Ramos (cell line): ENCODE results near the gene DHFR2.
"Not testable (repeated sequence)": the region's sequence is repeated elsewhere in the genome, so short reads cannot be mapped to it uniquely, and the experiment has no call there.

Experiments used
- in situ Hi-C: fragments of 300-500 bp; cut with MboI; formaldehyde crosslinking; loops from one replicate; pipeline ENCODE4 v1.14.3; 2022; ENCODE audit warnings: low sequenced_read_pairs; ENCODE audit not compliant: unreplicated experiment

The DHFR2 gene

DNA sequence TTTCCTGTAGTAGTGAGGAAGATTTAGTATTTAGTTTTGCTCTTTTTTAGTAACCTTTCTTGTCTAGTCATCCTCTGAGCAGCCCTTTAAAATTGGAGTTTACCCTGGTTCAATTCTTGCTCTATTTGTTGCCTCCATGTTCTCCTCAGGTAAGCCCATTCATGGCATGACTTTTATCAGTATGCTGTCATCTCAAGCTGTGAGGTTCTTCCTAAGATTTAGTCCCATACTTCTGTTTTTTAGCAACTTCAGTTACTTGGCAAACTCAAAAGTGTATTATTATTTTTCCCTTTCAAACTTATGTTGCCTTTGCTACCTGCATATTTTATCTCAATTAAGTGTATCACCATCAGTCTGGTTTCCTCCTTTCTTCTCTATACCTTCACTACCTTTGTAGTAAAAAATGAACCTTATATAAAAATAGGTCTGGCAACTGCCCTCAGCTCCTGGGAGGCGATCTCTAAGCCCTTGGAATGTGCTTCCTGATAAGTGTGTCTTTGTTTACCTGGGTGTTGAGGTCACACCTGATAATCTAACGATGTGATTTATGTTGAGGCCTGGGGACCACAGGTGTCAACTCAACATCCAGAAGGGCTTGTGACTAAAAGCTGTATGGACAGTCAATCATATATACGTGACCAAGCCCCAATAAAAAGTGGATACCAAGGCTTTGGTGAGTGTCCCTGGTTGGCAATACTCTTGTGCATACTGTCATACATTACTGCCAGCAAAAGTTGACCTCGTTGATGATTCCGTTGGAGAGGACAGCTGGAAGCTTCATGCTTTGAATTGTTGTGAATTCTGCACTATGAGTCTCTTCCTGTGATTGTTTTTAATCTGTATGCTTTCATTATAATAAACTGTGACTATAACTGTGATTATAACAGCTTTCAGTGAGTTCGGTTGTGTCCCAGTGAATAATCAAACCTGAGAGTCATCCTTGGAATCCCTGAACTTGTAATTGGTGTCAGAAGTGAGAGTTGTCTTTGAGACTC is 4.1 kb upstream of the DHFR2 start:
- in situ Hi-C loops: no loop called here

DNA sequence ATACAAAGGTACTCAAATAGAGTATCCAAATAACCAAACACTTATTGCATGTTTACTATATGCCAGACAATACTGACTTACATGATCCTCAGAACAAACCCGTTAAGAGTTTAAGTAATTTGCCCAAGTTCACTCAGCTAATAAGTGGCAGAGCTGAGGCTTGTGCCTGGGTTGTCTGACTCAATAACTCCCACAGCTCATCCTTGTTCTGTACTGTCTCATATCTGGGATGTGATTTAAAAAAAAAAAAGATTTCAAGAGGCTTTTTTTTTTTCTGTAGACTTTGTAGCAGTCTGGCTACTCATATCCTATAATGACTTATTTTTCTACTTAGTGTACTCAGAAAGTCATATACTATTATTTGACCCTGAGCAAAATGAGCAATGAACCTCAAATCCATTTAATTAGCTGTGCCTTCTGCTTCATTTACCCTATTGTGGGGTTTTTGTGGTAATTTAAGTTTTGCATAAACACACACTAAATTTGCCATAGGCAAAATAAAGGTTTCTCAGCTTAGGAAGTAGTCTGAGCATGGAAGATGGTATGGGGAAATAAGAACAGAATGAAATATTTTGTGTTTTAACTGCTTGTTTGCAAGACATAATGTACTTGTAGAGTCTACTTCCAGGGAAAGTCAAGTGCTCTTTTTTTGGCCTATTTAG is 3.2 kb upstream of the DHFR2 start:
- in situ Hi-C loops: no loop called here

DNA sequence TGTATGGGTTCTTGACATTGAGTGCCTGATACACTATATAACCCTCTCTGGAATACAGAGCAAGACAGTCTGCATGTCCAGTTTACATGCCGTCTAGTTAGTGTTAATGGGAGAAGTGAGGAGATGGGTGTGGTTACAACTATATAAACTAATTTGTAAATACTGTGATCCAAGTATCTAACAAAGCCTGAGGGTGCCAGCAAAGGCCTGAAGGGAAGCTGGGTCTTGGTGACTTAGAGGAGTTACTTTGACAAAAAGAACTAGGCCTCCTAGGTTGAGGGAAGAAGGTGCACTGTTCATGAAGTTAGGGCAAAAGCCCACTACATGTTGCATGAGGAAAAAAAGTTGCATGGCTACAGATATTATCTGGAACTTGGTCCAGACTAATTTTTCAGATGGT is 2.4 kb upstream of the DHFR2 start:
- in situ Hi-C loops: no loop called here

DNA sequence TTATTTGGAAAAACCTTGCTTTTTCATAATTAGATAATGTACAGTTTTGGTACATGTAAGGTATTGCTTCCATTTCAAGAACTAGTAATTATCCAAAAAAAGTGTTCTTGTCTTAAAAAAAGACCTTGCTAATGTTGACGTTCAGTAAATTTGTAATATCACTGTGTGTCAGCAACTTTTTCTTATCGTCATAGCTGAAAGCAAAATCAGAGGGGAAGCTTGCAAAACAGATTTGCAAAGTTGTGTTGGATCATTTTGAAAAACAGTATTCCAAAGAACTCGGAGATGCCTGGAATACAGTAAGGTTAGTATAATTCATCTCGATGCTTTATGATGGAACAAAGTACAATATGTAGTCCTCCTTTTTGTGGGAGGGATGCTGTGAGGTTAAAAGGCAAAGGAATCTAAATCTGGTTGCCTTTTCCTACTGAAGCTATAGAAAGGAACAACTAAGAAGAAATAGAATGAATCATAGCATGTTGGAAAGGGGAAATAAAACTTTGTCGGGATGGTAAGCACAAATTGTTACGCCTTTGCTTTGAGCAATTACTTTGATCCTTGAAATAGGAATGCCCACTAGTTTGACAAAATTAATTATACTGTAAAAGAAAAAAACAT is 1.6 kb upstream of the DHFR2 start:
- in situ Hi-C loops: no loop called here

DNA sequence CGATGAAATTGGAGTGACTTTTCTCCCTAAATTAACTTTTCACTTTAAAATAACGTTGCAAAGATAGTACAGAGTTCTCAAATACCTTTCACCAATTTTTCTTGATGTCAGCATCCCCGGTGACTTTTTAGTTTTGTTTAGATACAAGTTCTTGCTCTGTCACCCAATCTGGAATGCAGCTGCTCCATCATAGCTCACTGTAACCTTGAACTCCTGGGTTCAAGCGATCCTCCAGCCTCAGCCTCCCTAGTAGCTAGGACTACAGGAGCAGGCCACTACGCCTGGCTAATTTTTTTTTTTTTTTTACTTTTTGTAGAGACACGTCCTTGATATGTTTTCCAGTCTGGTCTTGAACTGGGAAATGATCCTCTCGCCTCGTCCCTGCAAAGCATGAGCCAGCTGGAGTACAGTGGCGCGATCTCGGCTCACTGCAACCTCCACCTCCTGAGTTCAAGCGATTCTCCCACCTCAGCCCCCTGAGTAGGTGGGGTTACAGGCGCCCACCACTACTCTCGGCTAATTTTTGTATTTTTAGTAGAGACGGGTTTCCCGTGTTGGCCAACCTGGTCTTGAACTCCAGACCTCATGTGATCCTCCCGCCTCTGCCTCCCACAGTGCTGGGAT is 892 bp upstream of the DHFR2 start:
- in situ Hi-C loops: no loop called here

DNA sequence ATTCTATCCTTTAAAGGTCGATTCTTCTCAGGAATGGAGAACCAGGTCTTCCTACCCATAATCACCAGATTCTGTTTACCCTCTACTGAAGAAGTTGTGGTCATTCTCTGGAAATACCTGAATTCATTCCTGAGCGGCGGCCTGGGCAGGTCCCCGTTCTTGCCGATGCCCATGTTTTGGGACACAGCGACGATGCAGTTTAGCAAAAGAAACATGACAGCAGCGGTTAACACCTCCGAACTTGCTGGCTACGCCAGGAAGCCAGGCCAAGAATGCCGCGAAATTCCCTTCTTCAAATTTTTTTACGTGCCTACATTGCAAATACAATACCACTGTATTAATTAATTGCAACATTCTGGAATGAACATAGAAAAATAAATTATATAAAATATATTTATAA is 1.4 kb downstream of the DHFR2 start:
- in situ Hi-C loops: no loop called here

DNA sequence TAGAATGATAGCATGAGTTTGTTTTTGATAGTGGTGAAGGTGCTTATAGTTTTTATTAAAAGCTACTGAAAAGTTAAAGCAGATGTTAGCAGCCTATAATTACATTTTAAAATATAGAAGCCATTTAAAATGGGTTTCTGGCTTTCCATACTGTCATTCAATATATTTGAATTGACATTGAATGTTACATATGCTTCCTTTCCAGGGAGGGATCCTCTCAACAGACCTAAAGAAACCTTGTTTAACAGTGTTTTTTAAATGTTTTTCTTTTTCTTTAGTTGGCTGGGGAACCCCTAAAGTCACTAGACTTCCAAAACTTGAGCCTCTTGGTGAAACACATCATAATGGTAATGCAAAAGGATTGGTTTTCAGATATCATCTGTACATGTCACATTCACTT is 12.2 kb downstream of the DHFR2 start:
- in situ Hi-C loops: no loop called here

DNA sequence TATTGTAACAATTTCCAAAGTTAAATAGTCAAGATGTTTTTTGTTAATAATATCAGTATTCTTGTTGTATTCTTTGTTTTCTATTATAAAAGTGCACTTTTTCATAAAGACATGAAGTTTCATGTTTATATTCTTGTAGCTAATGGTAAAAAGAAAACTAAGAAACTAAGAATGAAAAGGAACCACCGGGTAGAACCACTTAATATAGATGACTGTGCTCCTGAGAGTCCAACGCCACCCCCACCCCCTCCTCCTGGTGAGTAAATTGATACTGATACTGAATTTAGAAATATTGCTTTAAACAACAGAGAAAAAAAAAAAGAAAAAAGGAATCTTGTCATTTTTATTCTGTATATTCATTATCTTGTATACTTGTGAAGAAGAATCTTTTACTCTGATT is 13.4 kb downstream of the DHFR2 start:
- in situ Hi-C loops: no loop called here

DNA sequence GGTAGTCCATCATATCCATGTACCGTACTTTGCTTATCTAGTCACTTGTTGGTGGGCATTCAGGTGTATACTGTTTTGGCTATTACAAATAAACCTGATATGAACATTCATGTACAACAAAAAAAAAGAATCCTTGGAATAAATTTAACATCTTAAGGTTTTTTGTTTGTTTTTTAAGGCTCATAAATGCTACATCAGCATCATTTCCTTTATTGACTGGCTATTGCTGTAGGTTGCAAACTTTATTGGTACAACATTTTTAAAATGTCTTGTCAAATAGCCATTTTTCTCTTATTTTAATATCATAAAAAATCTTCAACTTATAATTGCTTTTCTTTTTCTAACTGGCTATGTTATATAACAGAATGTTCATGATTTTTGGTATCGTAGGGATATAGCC is 16.2 kb downstream of the DHFR2 start:
- in situ Hi-C loops: no loop called here

DNA sequence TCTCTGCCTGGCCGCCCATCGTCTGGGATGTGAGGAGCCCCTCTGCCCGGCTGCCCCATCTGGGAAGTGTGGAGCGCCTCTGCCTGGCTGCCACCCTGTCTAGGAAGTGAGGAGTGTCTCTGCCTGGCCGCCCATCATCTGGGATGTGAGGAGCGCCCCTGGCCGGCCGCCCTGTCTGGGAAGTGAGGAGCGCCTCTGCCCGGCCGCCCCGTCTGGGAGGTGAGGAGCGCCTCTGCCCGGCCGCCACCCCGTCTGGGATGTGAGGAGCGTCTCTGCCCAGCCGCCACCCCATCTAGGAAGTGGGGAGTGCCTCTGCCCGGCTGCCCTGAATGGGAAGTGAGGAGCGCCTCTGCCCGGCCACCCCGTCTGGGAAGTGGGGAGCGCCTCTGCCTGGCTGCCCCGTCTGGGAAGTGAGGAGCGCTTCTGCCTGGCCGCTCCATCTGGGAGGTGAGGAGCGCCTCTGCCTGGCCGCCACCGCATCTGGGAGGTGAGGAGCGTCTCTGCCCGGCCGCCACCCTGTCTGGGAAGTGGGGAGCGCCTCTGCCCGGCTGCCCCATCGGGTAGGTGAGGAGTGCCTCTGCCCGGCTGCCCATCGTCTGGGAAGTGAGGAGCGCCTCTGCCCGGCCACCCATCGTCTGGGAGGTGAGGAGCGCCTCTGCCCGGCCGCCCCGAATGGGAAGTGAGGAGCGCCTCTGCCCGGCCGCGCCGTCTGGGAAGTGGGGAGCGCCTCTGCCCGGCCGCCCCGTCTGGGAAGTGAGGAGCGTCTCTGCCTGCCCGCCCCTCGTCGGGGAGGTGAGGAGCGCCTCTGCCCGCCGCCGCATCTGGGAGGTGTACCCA is 18.4 kb downstream of the DHFR2 start:
- in situ Hi-C loops: not testable (repeated sequence)

DNA sequence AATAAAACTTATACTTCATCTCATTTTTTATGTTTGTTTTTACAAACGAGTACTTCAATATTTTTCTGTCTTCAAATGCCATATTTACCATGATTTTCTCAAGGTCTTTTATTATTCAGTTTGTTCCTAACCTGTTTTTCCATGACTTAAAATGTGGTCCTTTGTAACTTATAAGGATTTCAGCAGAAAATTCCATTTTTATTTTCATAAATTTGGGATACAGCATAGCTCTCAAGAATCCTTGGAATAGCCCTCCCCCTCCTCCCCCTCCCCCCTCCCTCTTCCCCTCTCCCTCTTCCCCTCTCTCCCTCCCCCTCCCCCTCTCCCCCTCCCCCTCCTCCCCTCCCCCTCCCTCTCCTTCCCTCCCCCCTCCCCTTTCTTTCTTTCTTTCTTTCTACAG is 19.4 kb downstream of the DHFR2 start:
- in situ Hi-C loops: no loop called here

DNA sequence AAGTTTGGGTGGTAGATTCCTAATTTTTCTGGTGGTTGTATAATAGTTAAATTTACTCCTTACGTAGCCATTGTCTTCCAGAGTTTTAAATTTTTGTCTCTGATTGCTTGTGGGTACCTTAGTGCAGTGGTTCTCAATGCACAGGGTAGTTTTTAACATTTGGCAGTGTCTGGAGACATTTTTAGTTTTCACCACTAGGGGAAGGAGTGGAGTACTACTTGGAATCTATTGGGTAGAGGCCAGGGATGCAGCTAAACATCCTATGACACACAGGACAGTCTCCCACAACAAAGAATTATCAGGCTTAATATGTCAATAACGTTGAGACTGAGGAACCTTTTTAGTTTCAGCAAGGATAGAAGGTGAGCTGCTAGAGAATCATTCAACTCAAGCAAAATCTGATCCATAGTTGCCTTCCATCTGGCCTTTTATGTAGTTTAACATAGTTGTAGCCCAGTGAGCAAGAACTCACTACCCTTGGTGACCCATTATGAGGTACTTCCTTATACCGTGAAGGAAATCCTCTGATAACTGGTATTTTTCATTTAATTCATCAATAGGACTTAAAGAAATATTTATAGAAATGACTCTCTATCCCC is 25.7 kb downstream of the DHFR2 start:
- in situ Hi-C loops: no loop called here

DNA sequence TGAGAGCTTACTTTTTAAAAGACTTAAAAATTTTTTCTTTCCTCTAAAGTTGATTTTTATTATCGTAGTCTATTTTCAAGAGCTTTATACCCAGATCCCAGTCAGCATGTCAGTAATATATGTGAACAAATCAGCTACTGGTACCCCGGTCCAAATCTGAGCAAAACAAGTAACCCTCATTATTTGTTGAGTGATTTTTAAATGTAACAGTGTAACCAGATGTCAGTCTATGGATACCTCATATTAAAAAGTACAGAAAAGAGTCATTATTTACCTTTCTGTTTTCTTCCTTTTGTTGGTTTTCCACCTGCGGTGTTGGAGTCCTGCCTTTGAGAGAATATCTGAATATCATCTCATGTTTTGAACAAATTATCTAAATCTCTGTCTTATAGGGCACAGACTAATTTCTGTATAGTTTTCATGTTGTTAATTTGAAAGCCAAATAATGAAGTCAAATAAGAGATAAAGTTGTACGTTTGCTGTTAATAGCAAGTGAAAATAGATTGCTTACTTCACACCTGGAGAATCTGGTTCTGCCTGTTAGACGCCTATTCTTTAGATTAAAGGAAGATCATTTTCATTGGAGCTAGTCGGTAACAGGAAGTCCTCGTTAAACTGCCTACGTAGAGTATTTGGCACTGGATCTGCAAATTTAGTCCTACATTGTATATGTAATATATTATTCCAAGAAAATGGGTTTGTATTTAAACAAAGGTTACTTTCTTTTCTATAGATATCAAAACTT is 34.5 kb downstream of the DHFR2 start, which contains the start of gene STX19:
Gene STX19 (minus strand): TSS at position 505 of the 745 bp plus-strand sequence. CDS start 13,328 bp downstream, outside the sequence.
- in situ Hi-C loops: no loop called here

DNA sequence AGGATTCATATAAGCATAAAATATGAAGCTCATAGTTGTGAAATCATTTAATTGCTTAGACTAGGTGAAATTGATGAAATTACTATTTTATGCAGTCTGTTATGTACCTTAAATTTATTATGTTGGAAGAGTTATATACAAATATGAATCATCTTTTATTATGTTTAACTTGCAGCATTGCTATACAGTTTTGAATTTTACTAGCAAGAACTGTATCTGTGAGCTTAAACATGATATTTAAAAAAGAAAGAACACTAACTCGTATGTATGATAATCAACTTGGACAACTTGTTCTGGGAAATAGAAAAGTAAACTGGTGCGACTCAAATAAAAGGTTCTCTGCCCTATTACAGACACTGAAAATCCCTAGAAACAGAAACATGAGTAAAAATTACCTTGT is 36.1 kb downstream of the DHFR2 start:
- in situ Hi-C loops: no loop called here

DNA sequence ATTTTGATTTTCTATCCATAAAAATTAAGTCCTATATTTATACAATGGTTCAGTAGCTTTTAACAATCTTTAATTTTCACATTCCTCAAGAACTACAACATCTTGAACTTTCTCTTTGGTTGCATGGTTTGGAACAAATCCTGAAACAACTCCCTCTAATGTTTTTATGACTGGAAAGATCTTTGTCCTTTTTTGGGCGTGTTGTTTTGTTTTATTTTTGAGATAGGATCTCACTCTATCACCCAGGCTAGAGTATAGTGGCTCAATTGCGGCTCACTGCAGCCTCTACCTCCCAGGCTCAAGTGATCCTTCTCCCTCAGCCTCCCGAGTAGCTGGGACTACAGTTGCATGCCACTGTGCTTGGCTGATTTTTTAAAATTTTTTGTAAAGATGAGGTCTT is 38.3 kb downstream of the DHFR2 start:
- in situ Hi-C loops: no loop called here

DNA sequence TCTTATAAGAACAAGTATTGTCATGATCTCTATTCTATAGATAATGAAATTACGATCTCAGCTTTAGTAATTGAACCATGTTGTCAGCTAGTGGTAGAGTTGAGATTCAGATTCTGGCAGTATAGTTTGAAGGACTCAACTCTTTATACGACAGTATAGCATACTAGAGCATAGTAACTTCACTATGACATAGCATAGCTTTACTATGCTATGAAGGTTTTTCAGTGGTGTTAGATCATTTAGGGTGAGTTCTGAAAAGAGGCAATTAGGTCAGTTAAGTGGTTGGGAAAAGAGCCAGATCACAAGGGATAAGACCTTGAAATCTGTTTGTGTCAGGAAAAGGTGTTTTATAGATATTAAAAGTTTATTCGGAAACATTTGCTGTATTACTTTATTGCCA is 42.4 kb downstream of the DHFR2 start:
- in situ Hi-C loops: no loop called here

DNA sequence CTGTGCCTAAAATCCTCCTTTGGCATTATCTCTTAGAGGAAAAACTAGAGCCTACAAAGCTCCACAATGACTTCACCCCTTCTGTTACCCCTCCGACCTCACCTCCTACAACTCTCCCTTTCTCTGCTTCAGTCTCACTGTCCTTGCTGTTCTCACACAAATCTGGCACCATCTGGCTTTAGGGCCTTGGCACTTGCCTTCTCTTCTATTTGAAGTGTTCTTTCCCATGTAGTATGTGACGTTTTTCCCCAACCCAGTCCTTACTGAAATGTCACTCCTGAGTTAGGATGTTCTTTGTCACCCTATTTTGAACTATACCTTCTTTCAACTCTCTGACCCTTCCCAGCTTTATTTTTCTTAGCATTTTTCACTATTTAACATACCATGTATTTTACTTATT is 43.1 kb downstream of the DHFR2 start:
- in situ Hi-C loops: no loop called here

DNA sequence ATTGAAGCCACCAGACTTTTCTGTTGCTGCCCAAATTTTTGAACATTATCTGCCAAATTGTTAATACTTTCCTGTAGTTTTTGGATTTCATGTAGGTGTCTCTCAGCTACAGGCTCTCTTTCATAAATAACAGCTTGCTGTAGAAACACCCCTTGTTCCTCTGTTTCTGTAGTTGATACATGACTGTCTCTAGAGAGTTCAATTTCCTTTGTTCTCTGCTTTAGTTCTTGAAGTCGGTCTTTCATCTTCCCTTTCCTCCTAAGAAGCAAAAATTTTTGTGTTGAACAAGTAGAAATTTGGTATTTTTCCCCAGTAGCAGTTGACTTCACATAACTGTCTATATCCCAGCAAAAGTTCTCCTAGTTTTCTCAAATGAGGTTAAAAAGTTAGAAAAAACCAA is 47.7 kb downstream of the DHFR2 start:
- in situ Hi-C loops: no loop called here

DNA sequence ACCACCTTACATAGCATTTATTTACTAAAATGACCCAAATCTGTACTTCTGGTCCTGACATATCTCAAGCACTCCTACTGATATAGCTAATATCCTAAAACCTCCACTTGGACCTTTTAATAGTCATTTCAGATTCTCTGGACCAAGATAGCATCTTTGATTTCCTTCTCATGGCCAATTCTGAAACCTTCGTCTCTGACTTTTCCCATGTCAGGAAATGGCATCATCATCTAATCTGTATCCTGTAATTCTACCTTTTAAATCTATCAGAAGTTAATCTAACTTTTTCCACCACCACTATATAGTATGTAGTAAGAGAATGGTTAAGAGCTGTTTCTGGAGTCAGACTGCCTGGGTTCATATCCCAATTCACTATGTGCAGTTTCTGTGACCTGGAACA is 50.5 kb downstream of the DHFR2 start:
- in situ Hi-C loops: no loop called here
